B cell (primary cell): ENCODE measurements around the gene STAT4. TPM values are rescaled to one million over a fixed set of nuclear protein-coding genes. Genes with fewer than 3 reads are reported as not detected.

Experiments used
- ATAC-seq: fragments of 200-7000 bp; cut with Tn5 transposase; one replicate; pipeline ENCODE4 v1.10.0; 2021; ENCODE audit warnings: low read depth, mild to moderate bottlenecking, moderate number of reproducible peaks, moderate library complexity
- CTCF ChIA-PET: fragments of 350-600 bp; sonication (Branson Sonifier 250); formaldehyde crosslinking; loops from one replicate; lab custom pipeline; 2021; ENCODE audit warnings: antibody characterized with exemption, inconsistent platforms; lab: Charles Lee
- POLR2A ChIA-PET: fragments of 350-600 bp; sonication (Branson Sonifier 250); formaldehyde crosslinking; loops from one replicate; lab custom pipeline; 2021; ENCODE audit warnings: antibody characterized with exemption; lab: Charles Lee
- DNase-seq: peaks from one replicate; pipeline ENCODE4 v3.0.0; 2013
- H2AFZ ChIP-seq: 2 replicates; pipeline ENCODE4 v1.6.1; 2012; ENCODE audit warnings: mild to moderate bottlenecking, low read depth, low read length; ENCODE audit not compliant: insufficient read depth, poor library complexity, severe bottlenecking
- H3K27ac ChIP-seq, 2 donors: 1 replicate in 1 of 2; 2 replicates in 1 of 2; pipeline ENCODE4 v1.5.1; 2012 to 2013; ENCODE audit warnings: low read length in 2 of 2, mild to moderate bottlenecking in 2 of 2, moderate library complexity in 1 of 2
- H3K27me3 ChIP-seq, 4 experiments: fragments of 200-600 bp in 1 of 4; sonication (generic) in 1 of 4; replicated peaks in 1 of 4; 1 replicate in 2 of 4; 2 replicates in 2 of 4; pipeline versions ENCODE4 v1.6.1 to v1.7.0; 2013 to 2016; ENCODE audit warnings: low read length in 3 of 4, mild to moderate bottlenecking in 2 of 4, mixed read lengths in 1 of 4, moderate library complexity in 1 of 4; ENCODE audit not compliant: insufficient read depth in 4 of 4, control insufficient read depth in 3 of 4; ENCODE audit errors: control extremely low read depth in 1 of 4
- H3K36me3 ChIP-seq, 2 experiments: replicated peaks in 1 of 2; 1 replicate in 1 of 2; 2 replicates in 1 of 2; pipeline versions ENCODE4 v1.6.1 to v1.7.1; 2013; ENCODE audit warnings: low read length in 1 of 2; ENCODE audit not compliant: insufficient read depth in 2 of 2, control insufficient read depth in 1 of 2; ENCODE audit errors: control extremely low read depth in 1 of 2, extremely low read depth in 1 of 2
- H3K4me1 ChIP-seq, 2 donors: fragments of 200-600 bp in 1 of 2; sonication (generic) in 1 of 2; 1 replicate in 1 of 2; 2 replicates in 1 of 2; pipeline versions ENCODE4 v1.5.1 to v1.6.1; 2013 to 2017; ENCODE audit warnings: low read length in 2 of 2; ENCODE audit not compliant: control insufficient read depth in 2 of 2, insufficient read depth in 2 of 2
- H3K4me2 ChIP-seq: replicated peaks from 2 replicates; pipeline ENCODE3; 2012; ENCODE audit warnings: mild to moderate bottlenecking, low read depth, low read length; ENCODE audit not compliant: poor library complexity, severe bottlenecking
- H3K4me3 ChIP-seq, 5 experiments: fragments of 200-600 bp in 1 of 5; sonication (generic) in 1 of 5; 1 replicate in 3 of 5; 2 replicates in 2 of 5; pipeline versions ENCODE4 v1.5.1 to v1.7.0; 2011 to 2016; ENCODE audit warnings: low read length in 4 of 5, mild to moderate bottlenecking in 4 of 5, low read depth in 2 of 5, control low read depth in 1 of 5, moderate library complexity in 1 of 5; ENCODE audit not compliant: insufficient read depth in 1 of 5; ENCODE audit errors: control extremely low read depth in 1 of 5, extremely low read depth in 1 of 5
- H3K79me2 ChIP-seq: fragments of 200-600 bp; sonication (generic); one replicate; pipeline ENCODE4 v1.6.0; 2016; ENCODE audit warnings: low read length; ENCODE audit not compliant: control insufficient read depth, insufficient read depth
- H3K9ac ChIP-seq: fragments of 200-600 bp; sonication (generic); 2 replicates; pipeline ENCODE4 v1.6.1; 2017; ENCODE audit warnings: mild to moderate bottlenecking, low read length, moderate library complexity
- H3K9me3 ChIP-seq, 3 donors: one replicate each; pipeline versions ENCODE4 v1.6.1 to v1.7.1; 2013; ENCODE audit warnings: low read length in 2 of 3; ENCODE audit not compliant: control insufficient read depth in 2 of 3, insufficient read depth in 1 of 3; ENCODE audit errors: control extremely low read depth in 1 of 3
- H4K20me1 ChIP-seq: 2 replicates; pipeline ENCODE4 v1.6.0; 2012; ENCODE audit warnings: mild to moderate bottlenecking, low read length; ENCODE audit not compliant: insufficient read depth, control insufficient read depth, poor library complexity, severe bottlenecking
- H3K27ac Mint-ChIP-seq: one replicate; pipeline ENCODE4 v1.8.0; 2021; ENCODE audit warnings: mixed read lengths
- H3K27me3 Mint-ChIP-seq: one replicate; pipeline ENCODE4 v1.8.0; 2021; ENCODE audit warnings: mixed read lengths
- H3K4me1 Mint-ChIP-seq: one replicate; pipeline ENCODE4 v1.8.0; 2021; ENCODE audit warnings: mixed read lengths
- H3K4me3 Mint-ChIP-seq: one replicate; pipeline ENCODE4 v1.8.0; 2021; ENCODE audit warnings: mixed read lengths
- H3K9me3 Mint-ChIP-seq: one replicate; pipeline ENCODE4 v1.8.0; 2022; ENCODE audit warnings: mixed read lengths; ENCODE audit not compliant: insufficient read depth
- CTCF ChIP-seq: fragments of 200-600 bp; IDR thresholded peaks from one replicate; pipeline ENCODE4 v1.8.0; 2022; ENCODE audit warnings: antibody characterized with exemption, mild to moderate bottlenecking
- EZH2 ChIP-seq: IDR thresholded peaks from 2 replicates; pipeline ENCODE4 v1.6.1; 2012; ENCODE audit warnings: borderline replicate concordance, low read depth, mild to moderate bottlenecking, moderate library complexity, low read length; ENCODE audit not compliant: insufficient read depth, poor library complexity, severe bottlenecking
- WGBS: methylation state at CpG from one replicate; pipeline ENCODE4 v1.1.5; 2013; ENCODE audit warnings: missing lambda C conversion rate; ENCODE audit not compliant: insufficient coverage; 5-methylcytosine and 5-hydroxymethylcytosine counted together
- intact Hi-C: fragments of 100-400 bp; cut with micrococcal nuclease; formaldehyde crosslinking; loops from one replicate; pipeline ENCODE4 v1.10.0; 2022
- polyA plus RNA-seq: library from polyadenylated mRNA; depleted of rRNA; stranded (reverse); fragments of >200 nt; gene quantifications from 2 replicates; pipeline ENCODE4 v1.2.3, GENCODE V29; 2012
- total RNA-seq, 2 donors: library from RNA; stranded (reverse); fragments of 120-200 nt in 1 of 2; gene quantifications; 1 replicate in 1 of 2; 2 replicates in 1 of 2; pipeline versions ENCODE4 v1.2.3 to v1.2.4, GENCODE V29; 2013 to 2022

STAT4 gene
- total and polyA plus RNA-seq, 2 donors (not counting 1 experiment from before 2014, with no cell fraction given), result 2.0 to 62.1 TPM

- H3K4me2 ChIP-seq, result no peak overlapping the region
- H3K4me1 Mint-ChIP-seq, result no peaks in the 10 kb centered on the region
- no peak overlapping the region for H2AFZ ChIP-seq
Observed at GRCh38 chr2:191001624-191002023, 149.2 kb downstream of the STAT4 start.

GRCh38 chr2:191001032-191001431, 149.8 kb downstream of the STAT4 start:
- H3K4me1 Mint-ChIP-seq, result no peaks in the 10 kb centered on the region
- DNase-seq (no peak), ATAC-seq (no peak)
- WGBS, result 94% methylated on average over 2 of the region's 2 CpGs
- no peaks in the 10 kb centered on the region for H3K27me3 Mint-ChIP-seq
- H3K27ac Mint-ChIP-seq, result no peak overlapping the region
- POLR2A ChIA-PET, result no interaction called here
- Histone ChIP-seq H3K9me3 (peaks cover 0 to 5% (median 1%) of the 10 kb centered on the region in 3 donors), H3K27me3 (no peaks in the 10 kb centered on the region), H4K20me1 (no peaks in the 10 kb centered on the region), H3K79me2 (peaks cover 4% of the 10 kb centered on the region), H3K4me2 (no peak overlapping the region), H3K4me1 (no peaks in the 10 kb centered on the region), H3K9ac (no peak overlapping the region), H2AFZ (no peak overlapping the region), H3K36me3 (peaks cover 35 to 97% of the 10 kb centered on the region in 2 experiments), H3K27ac (peak overlapping the region in 1 of 2 donors; percentile 16), H3K4me3 (no peak overlapping the region)
- no peaks in the 10 kb centered on the region for H3K9me3 Mint-ChIP-seq
- TF ChIP-seq EZH2, result no peak
- TF ChIP-seq CTCF, result no peak
- CTCF ChIA-PET, result no interaction called here
- intact Hi-C loops, result no loop called here
- H3K4me3 Mint-ChIP-seq, result no peak overlapping the region

More at GRCh38 chr2:191001624-191002023, 149.2 kb downstream of the STAT4 start:
- no peak overlapping the region for H3K9ac ChIP-seq
- H3K27me3 ChIP-seq, result no peaks in the 10 kb centered on the region
- peaks cover 39 to 97% of the 10 kb centered on the region in 2 experiments for H3K36me3 ChIP-seq
- CTCF ChIA-PET, result interaction anchor here (1.2 kb wide), 1 partner anchor 9 kb away, joined by 3 read pairs; no protein-coding TSS in a partner anchor
- no CpG with 5 or more reads among the region's 3 CpGs for WGBS
- no peak overlapping the region for H3K27ac Mint-ChIP-seq
- no peaks in the 10 kb centered on the region for H3K4me1 ChIP-seq
- peak overlapping the region in 1 of 2 donors; percentile 16 for H3K27ac ChIP-seq
- ATAC-seq (no peak), DNase-seq (no peak)
- no peaks in the 10 kb centered on the region for H3K27me3 Mint-ChIP-seq
- H3K4me3 ChIP-seq, result no peak overlapping the region
- H4K20me1 ChIP-seq, result no peaks in the 10 kb centered on the region
- no peaks in the 10 kb centered on the region for H3K9me3 Mint-ChIP-seq
- no peak overlapping the region for H3K4me3 Mint-ChIP-seq
- H3K79me2 ChIP-seq, result peaks cover 4% of the 10 kb centered on the region
- TF ChIP-seq CTCF (no peak), EZH2 (no peak)
- POLR2A ChIA-PET, result no interaction called here
- peaks cover 0 to 5% (median 1%) of the 10 kb centered on the region in 3 donors for H3K9me3 ChIP-seq
- intact Hi-C loops, result no loop called here
